Measurements from ENCODE around the gene MEDAG.

Gene MEDAG

DNA sequence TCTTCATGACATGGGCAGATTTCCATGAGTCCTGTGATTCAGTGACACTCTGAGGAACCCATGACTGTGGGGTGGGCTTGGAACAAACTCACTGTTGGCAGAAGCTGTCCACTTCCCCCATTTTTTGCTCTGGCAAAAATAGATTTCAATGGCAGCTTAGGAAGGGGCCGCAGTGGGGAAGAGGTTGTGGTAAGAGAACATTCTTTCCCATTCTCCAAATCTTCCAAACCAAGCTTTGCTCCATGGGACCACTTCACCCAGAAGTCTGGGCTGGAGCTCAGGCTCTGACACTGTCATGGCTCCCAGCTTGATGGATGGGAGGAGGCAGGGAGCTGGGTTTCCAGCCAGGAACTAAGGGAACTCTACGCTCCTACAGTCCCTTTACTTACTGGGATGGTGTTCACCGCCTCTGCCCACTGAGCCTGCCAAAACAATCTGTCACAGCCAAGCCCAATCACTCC lies 24.9 kb upstream of the MEDAG start:
- TF ChIP-seq, protein P1, sequence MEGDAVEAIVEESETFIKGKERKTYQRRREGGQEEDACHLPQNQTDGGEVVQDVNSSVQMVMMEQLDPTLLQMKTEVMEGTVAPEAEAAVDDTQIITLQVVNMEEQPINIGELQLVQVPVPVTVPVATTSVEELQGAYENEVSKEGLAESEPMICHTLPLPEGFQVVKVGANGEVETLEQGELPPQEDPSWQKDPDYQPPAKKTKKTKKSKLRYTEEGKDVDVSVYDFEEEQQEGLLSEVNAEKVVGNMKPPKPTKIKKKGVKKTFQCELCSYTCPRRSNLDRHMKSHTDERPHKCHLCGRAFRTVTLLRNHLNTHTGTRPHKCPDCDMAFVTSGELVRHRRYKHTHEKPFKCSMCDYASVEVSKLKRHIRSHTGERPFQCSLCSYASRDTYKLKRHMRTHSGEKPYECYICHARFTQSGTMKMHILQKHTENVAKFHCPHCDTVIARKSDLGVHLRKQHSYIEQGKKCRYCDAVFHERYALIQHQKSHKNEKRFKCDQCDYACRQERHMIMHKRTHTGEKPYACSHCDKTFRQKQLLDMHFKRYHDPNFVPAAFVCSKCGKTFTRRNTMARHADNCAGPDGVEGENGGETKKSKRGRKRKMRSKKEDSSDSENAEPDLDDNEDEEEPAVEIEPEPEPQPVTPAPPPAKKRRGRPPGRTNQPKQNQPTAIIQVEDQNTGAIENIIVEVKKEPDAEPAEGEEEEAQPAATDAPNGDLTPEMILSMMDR (IDR thresholded peaks at IDR 0.05; ENCODE audit: low read depth, low read length, missing control alignments), result no peak
- DNase-seq (ENCODE audit: low read depth), result no peak
- H3K4me3 ChIP-seq (ENCODE audit: low read depth, low read length), result no peak overlapping the region

DNA sequence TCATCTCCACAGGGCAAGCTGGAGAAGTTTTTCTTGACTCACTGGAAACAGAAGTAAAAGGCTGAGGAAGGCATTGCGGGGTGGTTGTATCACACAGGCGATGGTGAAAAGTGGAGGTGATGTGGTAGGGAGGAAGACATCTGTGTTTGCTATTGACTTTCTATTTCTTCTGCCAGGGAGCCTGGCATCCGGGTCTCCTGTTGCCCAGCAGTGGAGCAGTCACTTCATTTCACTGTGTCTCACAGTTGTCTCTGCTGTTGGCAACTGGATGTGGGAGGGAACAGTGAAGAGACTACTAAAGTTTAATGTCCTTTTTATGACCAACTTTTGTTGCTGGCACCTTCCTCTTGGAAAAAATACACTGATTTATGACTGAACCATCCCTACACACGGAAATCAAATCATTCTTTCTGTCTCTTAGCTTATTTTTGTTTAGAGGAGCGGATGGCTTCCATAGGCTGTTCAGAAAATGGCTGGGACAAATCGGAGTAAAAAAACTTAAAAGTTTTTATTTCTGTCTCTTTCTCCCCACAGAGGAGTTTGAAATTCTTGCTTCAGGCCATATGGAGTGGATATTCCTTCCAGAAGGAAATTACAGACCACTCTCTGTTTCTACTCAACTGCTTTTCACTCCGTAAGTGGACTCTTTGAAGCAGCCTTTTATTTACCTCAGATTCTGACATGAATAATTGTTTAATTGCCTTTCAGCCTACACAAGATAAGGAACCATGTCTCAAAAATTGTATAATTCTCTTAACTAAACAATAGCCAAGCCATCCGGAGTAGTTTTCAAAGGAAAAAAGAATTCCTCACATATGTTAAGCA lies 23.8 kb upstream of the MEDAG start:
- TF ChIP-seq, protein P1 (IDR thresholded peaks at IDR 0.05; ENCODE audit: low read depth, low read length, missing control alignments), result no peak
- DNase-seq (ENCODE audit: low read depth), result no peak
- no peak overlapping the region for H3K4me3 ChIP-seq (ENCODE audit: low read depth, low read length)

DNA sequence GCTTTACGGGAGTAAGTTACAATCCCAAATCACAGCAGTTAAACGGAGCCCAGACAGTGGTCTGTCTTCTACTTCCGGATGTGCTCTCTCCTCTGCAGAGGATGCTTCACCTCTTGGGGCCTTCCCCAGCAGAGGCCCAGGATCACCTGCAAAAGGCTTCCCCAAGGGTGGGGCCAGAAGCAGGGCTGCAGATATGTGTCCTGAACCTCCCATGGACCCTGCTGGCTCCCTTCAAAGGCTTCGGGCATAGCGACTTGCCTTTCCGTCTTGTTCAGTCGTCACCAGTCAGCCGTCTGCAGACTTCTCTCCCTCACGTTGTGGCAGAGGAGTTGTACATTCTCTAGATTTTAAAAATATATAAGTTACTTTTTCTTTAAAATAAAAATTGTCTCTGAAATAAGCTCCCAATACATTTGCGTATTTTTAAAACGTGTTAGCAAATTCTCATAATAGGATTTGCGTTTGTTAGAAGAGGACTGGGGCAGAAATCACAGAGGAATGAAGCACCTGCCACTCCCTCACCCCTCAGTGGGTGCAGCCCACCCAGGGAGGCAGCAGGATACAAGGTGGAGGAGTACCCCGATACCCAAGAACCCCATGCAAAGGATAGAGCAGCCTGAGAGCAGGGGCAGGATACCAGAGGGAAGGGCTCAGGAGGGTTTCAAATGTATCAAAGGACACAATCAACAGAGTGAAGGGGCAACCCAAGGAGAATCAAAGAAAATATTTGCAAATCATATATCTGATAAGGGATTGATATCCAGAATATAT lies 22.9 kb upstream of the MEDAG start:
- TF ChIP-seq, protein P1 (IDR thresholded peaks at IDR 0.05; ENCODE audit: low read depth, low read length, missing control alignments), result no peak
- H3K4me3 ChIP-seq (ENCODE audit: low read depth, low read length), result no peak overlapping the region
- no peak for DNase-seq (ENCODE audit: low read depth)

DNA sequence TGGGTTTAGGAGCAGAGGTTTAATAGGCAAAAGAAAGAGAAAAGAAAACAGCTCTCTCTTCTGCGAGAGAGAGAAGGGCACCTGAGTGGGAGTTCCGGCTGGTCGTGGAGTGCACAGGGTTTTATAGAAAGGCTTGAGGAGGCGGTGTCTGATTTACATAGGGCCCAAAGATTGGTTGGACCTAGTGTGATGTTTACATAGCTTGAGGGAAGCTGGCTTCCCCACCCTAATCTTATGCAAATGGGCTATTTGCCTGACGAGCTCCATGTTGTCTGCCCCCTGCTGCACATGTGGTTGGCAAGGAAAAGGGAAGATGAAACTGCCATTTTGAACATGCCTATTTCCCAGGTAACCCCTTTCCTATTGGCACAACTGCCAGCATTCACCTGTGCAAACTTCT lies 21.5 kb upstream of the MEDAG start:
- TF ChIP-seq, protein P1 (IDR thresholded peaks at IDR 0.05; ENCODE audit: low read depth, low read length, missing control alignments), result no peak
- no peak overlapping the region for H3K4me3 ChIP-seq (ENCODE audit: low read depth, low read length)
- no peak for DNase-seq (ENCODE audit: low read depth)

DNA sequence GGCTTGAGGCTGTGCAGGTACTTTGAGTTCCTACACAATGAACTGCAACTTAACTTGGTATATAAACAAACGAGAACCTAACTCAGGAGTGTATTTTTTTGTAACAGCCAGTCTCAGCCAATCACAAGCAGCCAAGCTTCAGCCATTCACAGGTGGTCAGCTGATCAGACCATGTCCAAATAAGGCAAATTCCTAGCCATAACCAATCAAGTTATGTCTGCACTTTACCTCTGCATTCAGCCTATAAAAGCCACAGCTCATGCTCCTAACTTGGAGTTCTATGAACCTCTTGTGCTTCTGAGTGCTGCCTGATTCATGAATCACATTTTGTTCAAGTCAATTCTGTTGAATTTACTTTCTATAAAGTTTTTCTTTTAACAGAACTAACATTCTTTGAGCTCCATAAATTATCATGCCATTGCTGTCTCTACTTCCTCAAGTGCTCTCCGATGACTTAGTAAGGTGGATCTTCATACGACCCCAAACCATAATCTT lies 16.8 kb upstream of the MEDAG start:
- H3K4me3 ChIP-seq (ENCODE audit: low read depth, low read length), result no peak overlapping the region
- TF ChIP-seq, protein P1 (IDR thresholded peaks at IDR 0.05; ENCODE audit: low read depth, low read length, missing control alignments), result no peak
- no peak for DNase-seq (ENCODE audit: low read depth)

DNA sequence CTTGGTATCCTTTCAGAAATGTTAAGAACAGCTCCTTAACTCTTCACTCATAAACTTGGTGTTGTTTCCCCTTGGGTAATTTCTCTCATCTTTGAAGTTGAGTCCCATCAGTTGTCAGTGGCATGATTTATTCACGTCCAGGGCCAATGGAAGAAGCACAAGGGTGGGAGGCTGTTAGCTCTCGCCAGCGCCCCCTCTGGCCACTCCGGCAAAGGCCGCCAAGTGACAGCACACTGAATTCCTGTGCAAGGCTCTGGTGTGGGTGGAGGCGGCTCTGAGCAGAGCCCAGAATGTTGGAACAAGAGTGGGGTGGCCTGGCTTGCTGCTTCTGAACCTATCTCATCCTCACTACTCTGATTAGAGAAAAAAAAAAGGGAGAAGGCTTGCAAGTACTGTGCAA lies 13.1 kb upstream of the MEDAG start:
- no peak for DNase-seq (ENCODE audit: low read depth)
- no peak overlapping the region for H3K4me3 ChIP-seq (ENCODE audit: low read depth, low read length)
- TF ChIP-seq, protein P1 (IDR thresholded peaks at IDR 0.05; ENCODE audit: low read depth, low read length, missing control alignments), result peak; percentile 62

All from GM12864 (cell line).